ENCODE results near the gene NKX2-3. TPM values are rescaled to one million over a fixed set of nuclear protein-coding genes. Genes with fewer than 3 reads are reported as not detected.

The NKX2-3 gene
- polyA plus RNA-seq, 2 of the 4 experiments (the other 2 are of a cell fraction), result not detected

GRCh38 chr10:99544322-99544721, 11.6 kb downstream of the NKX2-3 start:
- WGBS (ENCODE audit: missing lambda C conversion rate), result 59% methylated on average over 1 of the region's 1 CpG
- no peak overlapping the region for H3K27ac ChIP-seq
- peaks cover 15% of the 10 kb centered on the region for H3K4me1 ChIP-seq
- ATAC-seq (no peak), FAIRE-seq (no peak), DNase-seq (ENCODE audit: low read depth in 1 of 2, low spot score in 1 of 2) (no peak)
- TF ChIP-seq FOSB (CRISPR knock-in tag; IDR thresholded peaks at IDR 0.05) (no peak), SREBF2 (IDR thresholded peaks at IDR 0.05) (no peak), CHD4 (IDR thresholded peaks at IDR 0.05; ENCODE audit: borderline replicate concordance) (no peak), CHD2 (IDR thresholded peaks at IDR 0.05; ENCODE audit: low read length, partially characterized antibody) (no peak), HMGXB4 (CRISPR knock-in tag; IDR thresholded peaks at IDR 0.05; ENCODE audit: borderline replicate concordance) (no peak), MAZ (IDR thresholded peaks at IDR 0.05; ENCODE audit: borderline replicate concordance, low read depth, low read length) (no peak), RNF2 (IDR thresholded peaks at IDR 0.05; ENCODE audit: borderline replicate concordance, low read depth) (no peak), GATA3 (IDR thresholded peaks at IDR 0.05; ENCODE audit: borderline replicate concordance) (no peak), RAD21 (conservative IDR thresholded peaks at IDR 0.05 in 1 of 2, IDR thresholded peaks at IDR 0.05 in 1 of 2) (no peak), RCOR1 (IDR thresholded peaks at IDR 0.05; ENCODE audit: low read depth, low read length) (no peak), HOXA7 (CRISPR knock-in tag; IDR thresholded peaks at IDR 0.05) (no peak), HES2 (IDR thresholded peaks at IDR 0.05) (no peak), PHF8 (IDR thresholded peaks at IDR 0.05; ENCODE audit: borderline replicate concordance, low read depth) (no peak), ZC3H11A (IDR thresholded peaks at IDR 0.05) (no peak)
- no peak overlapping the region for H3K4me3 ChIP-seq
- ChIA-PET CTCF (interaction anchor here (10.3 to 10.8 kb wide), 2 partner anchors 16 to 108 kb away, joined by 68 to 74 read pairs; no protein-coding TSS in a partner anchor), POLR2A (no interaction called here)
- H3K9me3 ChIP-seq, result no peaks in the 10 kb centered on the region
- H3K4me2 ChIP-seq, result no peak overlapping the region

GRCh38 chr10:99548041-99548530, 15.3 kb downstream of the NKX2-3 start:
- H3K4me3 ChIP-seq, result no peak overlapping the region
- peaks cover 5% of the 10 kb centered on the region; the same call in 1 of the 3 replicates for H3K4me1 ChIP-seq
- ChIA-PET POLR2A (interaction anchor here (2.3 kb wide), 1 partner anchor 118 kb away, joined by 8 read pairs; the partner anchor contains the start of gene GOT1), CTCF (interaction anchor here (0.7 to 10.8 kb wide), 12 partner anchors 12 to 1081 kb away, joined by 3 to 74 read pairs (median 4); no protein-coding TSS in a partner anchor)
- ATAC-seq (peak; percentile 92 to 96), DNase-seq (ENCODE audit: low read depth in 1 of 2, low spot score in 1 of 2) (peak; percentile 65 to 75), FAIRE-seq (peak; percentile 46)
- TF ChIP-seq RNF2 (IDR thresholded peaks at IDR 0.05; ENCODE audit: borderline replicate concordance, low read depth), result no peak
- TF ChIP-seq RAD21 (conservative IDR thresholded peaks at IDR 0.05 in 1 of 2, IDR thresholded peaks at IDR 0.05 in 1 of 2), result peak; percentile 45 to 62
- TF ChIP-seq HEYL (CRISPR knock-in tag; IDR thresholded peaks at IDR 0.05), result no peak
- TF ChIP-seq PHF8 (IDR thresholded peaks at IDR 0.05; ENCODE audit: borderline replicate concordance, low read depth), result no peak
- TF ChIP-seq SMC3 (IDR thresholded peaks at IDR 0.05), result peak; percentile 54; the same call in 1 of the 3 replicates
- TF ChIP-seq CTCF (IDR thresholded peaks at IDR 0.05), result peak; percentile 39
- H3K4me2 ChIP-seq, result no peak overlapping the region
- H3K27ac ChIP-seq, result no peak overlapping the region
- 16% methylated on average over 2 of the region's 2 CpGs for WGBS (ENCODE audit: missing lambda C conversion rate)
- no peaks in the 10 kb centered on the region for H3K9me3 ChIP-seq

- no peak for FAIRE-seq
- ChIA-PET POLR2A (no interaction called here), CTCF (interaction anchor here (1.2 to 10.8 kb wide), 5 partner anchors 9 to 115 kb away, joined by 4 to 74 read pairs (median 7); no protein-coding TSS in a partner anchor)
- 41% methylated on average over 5 of the region's 5 CpGs for WGBS (ENCODE audit: missing lambda C conversion rate)
- H3K4me2 ChIP-seq, result no peak overlapping the region
- no peak overlapping the region for H3K27ac ChIP-seq
- H3K4me3 ChIP-seq, result no peak overlapping the region
- no peaks in the 10 kb centered on the region for H3K9me3 ChIP-seq
- DNase-seq (ENCODE audit: low read depth in 1 of 2, low spot score in 1 of 2), result no peak
- H3K4me1 ChIP-seq, result peaks cover 5% of the 10 kb centered on the region; the same call in 1 of the 3 replicates
- no peak for TF ChIP-seq SMC3 (IDR thresholded peaks at IDR 0.05)
- no peak for TF ChIP-seq CBX2 (IDR thresholded peaks at IDR 0.05; ENCODE audit: borderline replicate concordance, low read depth)
- no peak for TF ChIP-seq ZNF302 (CRISPR knock-in tag; IDR thresholded peaks at IDR 0.05)
- no peak for TF ChIP-seq E2F6 (IDR thresholded peaks at IDR 0.05; ENCODE audit: borderline replicate concordance, low read depth)
- no peak for ATAC-seq
These were observed 18.4 kb downstream of the NKX2-3 start for GRCh38 chr10:99551158-99551557.

Measured in A549 (cell line).